CD14-positive monocyte (primary cell): Measurements from ENCODE around the gene RAB11B. TPM values are rescaled to one million over a fixed set of nuclear protein-coding genes. Genes with fewer than 3 reads are reported as not detected.
A peak's percentile ranks its signal among the peaks of the same experiment; 100 is the strongest.

Source experiments
- DNase-seq, 3 donors: peaks; one replicate each; pipeline ENCODE4 v3.0.0-alpha.2; 2011 to 2022
- H2AFZ ChIP-seq: 2 replicates; pipeline ENCODE4 v1.6.0; 2012; ENCODE audit warnings: mild to moderate bottlenecking, low read depth, low read length, inconsistent platforms; ENCODE audit not compliant: insufficient read depth, poor library complexity, severe bottlenecking
- H3K27ac ChIP-seq, 2 donors: 1 replicate in 1 of 2; 2 replicates in 1 of 2; pipeline ENCODE4 v1.5.1; 2012 to 2013; ENCODE audit warnings: low read length in 2 of 2, control low read depth in 1 of 2, inconsistent platforms in 1 of 2, low read depth in 1 of 2, mild to moderate bottlenecking in 1 of 2
- H3K27me3 ChIP-seq, 2 donors: one replicate each; pipeline versions ENCODE4 v1.6.0 to v1.6.1; 2011 to 2013; ENCODE audit warnings: low read length in 2 of 2; ENCODE audit not compliant: control insufficient read depth in 2 of 2, insufficient read depth in 2 of 2
- H3K36me3 ChIP-seq, 2 donors: replicated peaks in 1 of 2; 1 replicate in 1 of 2; 2 replicates in 1 of 2; pipeline versions ENCODE4 v1.5.1 to v1.6.1; 2012 to 2013; ENCODE audit warnings: low read length in 2 of 2, control low read depth in 1 of 2, inconsistent platforms in 1 of 2, mild to moderate bottlenecking in 1 of 2; ENCODE audit not compliant: insufficient read depth in 2 of 2, control insufficient read depth in 1 of 2
- H3K4me1 ChIP-seq, 2 donors: 1 replicate in 1 of 2; 2 replicates in 1 of 2; pipeline versions ENCODE4 v1.5.1 to v1.6.1; 2012 to 2013; ENCODE audit warnings: low read length in 2 of 2, control low read depth in 1 of 2, inconsistent platforms in 1 of 2, mild to moderate bottlenecking in 1 of 2, moderate library complexity in 1 of 2; ENCODE audit not compliant: insufficient read depth in 2 of 2, control insufficient read depth in 1 of 2
- H3K4me2 ChIP-seq: replicated peaks from 2 replicates; pipeline ENCODE3; 2012; ENCODE audit warnings: low read length, moderate library complexity, mild to moderate bottlenecking; ENCODE audit not compliant: poor library complexity, severe bottlenecking; ENCODE audit errors: extremely low read depth
- H3K4me3 ChIP-seq, 3 experiments: fragments of 200-600 bp in 1 of 3; sonication (generic) in 1 of 3; replicated peaks in 1 of 3; 1 replicate in 2 of 3; 2 replicates in 1 of 3; pipeline ENCODE4 v1.5.1; 2011 to 2013; ENCODE audit warnings: low read length in 3 of 3, mild to moderate bottlenecking in 3 of 3, control low read depth in 2 of 3, low read depth in 2 of 3, inconsistent platforms in 1 of 3, moderate library complexity in 1 of 3
- H3K79me2 ChIP-seq: 2 replicates; pipeline ENCODE4 v1.6.0; 2012; ENCODE audit warnings: mild to moderate bottlenecking, control low read depth, inconsistent platforms, low read length, moderate library complexity; ENCODE audit not compliant: insufficient read depth
- H3K9ac ChIP-seq: 2 replicates; pipeline ENCODE4 v1.6.0; 2017; ENCODE audit warnings: low read length, mild to moderate bottlenecking; ENCODE audit not compliant: insufficient read depth, poor library complexity, severe bottlenecking
- H3K9me3 ChIP-seq, 2 donors: replicated peaks in 1 of 2; 1 replicate in 1 of 2; 2 replicates in 1 of 2; pipeline versions ENCODE4 v1.5.1 to v1.6.1; 2012 to 2013; ENCODE audit warnings: low read length in 2 of 2, control low read depth in 1 of 2; ENCODE audit not compliant: control insufficient read depth in 1 of 2, insufficient read depth in 1 of 2
- H4K20me1 ChIP-seq: 2 replicates; pipeline ENCODE4 v1.6.0; 2012; ENCODE audit warnings: mild to moderate bottlenecking, low read length, control low read depth, moderate library complexity; ENCODE audit not compliant: insufficient read depth
- H3K27ac Mint-ChIP-seq, 7 donors: one replicate each; pipeline ENCODE4 v1.8.0; 2020; ENCODE audit warnings: mild to moderate bottlenecking in 7 of 7, mixed read lengths in 7 of 7, moderate library complexity in 6 of 7, inconsistent platforms in 2 of 7
- H3K27me3 Mint-ChIP-seq, 3 donors: one replicate each; pipeline ENCODE4 v1.8.0; 2021 to 2022; ENCODE audit warnings: low read depth in 3 of 3, mild to moderate bottlenecking in 3 of 3, mixed read lengths in 3 of 3, moderate library complexity in 3 of 3, inconsistent platforms in 1 of 3
- H3K36me3 Mint-ChIP-seq, 2 donors: one replicate each; pipeline ENCODE4 v1.8.0; 2020; ENCODE audit warnings: mixed read lengths in 2 of 2, inconsistent platforms in 1 of 2, mild to moderate bottlenecking in 1 of 2
- H3K4me1 Mint-ChIP-seq: one replicate; pipeline ENCODE4 v1.8.0; 2020; ENCODE audit warnings: mild to moderate bottlenecking, mixed read lengths
- H3K4me3 Mint-ChIP-seq, 2 donors: one replicate each; pipeline ENCODE4 v1.8.0; 2020; ENCODE audit warnings: mild to moderate bottlenecking in 2 of 2, mixed read lengths in 2 of 2, moderate library complexity in 1 of 2
- H3K9me3 Mint-ChIP-seq, 7 donors: one replicate each; pipeline ENCODE4 v1.8.0; 2020 to 2022; ENCODE audit warnings: mixed read lengths in 7 of 7, mild to moderate bottlenecking in 6 of 7, moderate library complexity in 6 of 7, inconsistent platforms in 2 of 7
- WGBS: methylation state at CpG from one replicate; pipeline ENCODE4 v1.1.5; 2013; ENCODE audit warnings: missing lambda C conversion rate; ENCODE audit not compliant: insufficient coverage; 5-methylcytosine and 5-hydroxymethylcytosine counted together
- intact Hi-C, 2 donors: fragments of 100-400 bp; cut with micrococcal nuclease; formaldehyde crosslinking; loops; one replicate each; pipeline versions ENCODE4 v1.15.0 to v1.15.1; 2023
- polyA plus RNA-seq, 3 donors: library from polyadenylated mRNA; depleted of rRNA in 1 of 3; unstranded in 2 of 3; stranded (reverse) in 1 of 3; fragments of 300-500 nt in 2 of 3; fragments of >200 nt in 1 of 3; fragmentation: Illumina TruSeq in 2 of 3; gene quantifications; 1 replicate in 2 of 3; 2 replicates in 1 of 3; pipeline ENCODE4 v1.2.3, GENCODE V29; 2012 to 2021
- TF ChIP-seq, protein P1 (sequence below): fragments of 200-600 bp; IDR thresholded peaks from one replicate; pipeline ENCODE4 v1.8.0; 2022; ENCODE audit warnings: antibody characterized with exemption, mild to moderate bottlenecking

The RAB11B gene
- polyA plus RNA-seq, 3 donors: 36.5 to 128 (median 45.4) TPM

DNA sequence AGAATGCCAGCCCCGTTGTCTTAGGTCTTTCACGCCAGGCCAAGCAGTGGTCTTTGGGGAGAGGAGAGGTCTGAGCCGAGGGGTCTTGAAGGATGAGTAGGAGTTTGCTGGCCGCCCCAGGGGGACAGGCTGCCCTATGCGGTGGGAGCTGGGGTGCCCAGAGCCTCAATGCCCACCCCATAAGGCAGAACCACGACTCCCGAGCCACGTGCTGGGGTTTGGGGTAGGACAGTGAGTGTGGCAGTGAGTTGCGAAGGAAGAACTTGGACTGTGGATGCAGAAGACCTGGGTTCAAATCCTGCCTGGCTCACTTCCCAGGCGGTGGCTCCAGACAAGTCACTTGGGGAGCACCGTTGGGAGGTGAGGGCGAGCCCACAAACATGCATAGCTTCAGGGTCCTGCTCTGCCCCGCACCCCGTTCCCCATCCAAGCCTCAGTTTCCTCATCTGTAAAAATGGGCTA lies 5.5 kb downstream of the RAB11B start:
- peaks cover 0 to 1% (median 0%) of the 10 kb centered on the region in 3 donors for H3K27me3 Mint-ChIP-seq
- intact Hi-C loops: loop anchor here (1.0 to 5.0 kb wide), 2 partner anchors 38 to 41 kb away; no protein-coding TSS in a partner anchor
- H3K27ac Mint-ChIP-seq: peak overlapping the region in 1 of 7 donors; percentile 46
- Histone ChIP-seq H3K4me2 (no peak overlapping the region), H4K20me1 (peaks cover 97% of the 10 kb centered on the region), H3K4me3 (no peak overlapping the region), H3K27me3 (no peaks in the 10 kb centered on the region), H3K9ac (no peak overlapping the region), H3K9me3 (no peaks in the 10 kb centered on the region), H3K79me2 (peaks cover 86% of the 10 kb centered on the region), H3K27ac (no peak overlapping the region), H2AFZ (no peak overlapping the region), H3K36me3 (peaks cover 9 to 23% of the 10 kb centered on the region in 2 donors), H3K4me1 (peaks cover 13 to 14% of the 10 kb centered on the region in 2 donors)
- no peaks in the 10 kb centered on the region for H3K9me3 Mint-ChIP-seq
- H3K4me3 Mint-ChIP-seq: no peak overlapping the region
- peaks cover 16% of the 10 kb centered on the region for H3K4me1 Mint-ChIP-seq
- DNase-seq: no peak
- TF ChIP-seq, protein P1, sequence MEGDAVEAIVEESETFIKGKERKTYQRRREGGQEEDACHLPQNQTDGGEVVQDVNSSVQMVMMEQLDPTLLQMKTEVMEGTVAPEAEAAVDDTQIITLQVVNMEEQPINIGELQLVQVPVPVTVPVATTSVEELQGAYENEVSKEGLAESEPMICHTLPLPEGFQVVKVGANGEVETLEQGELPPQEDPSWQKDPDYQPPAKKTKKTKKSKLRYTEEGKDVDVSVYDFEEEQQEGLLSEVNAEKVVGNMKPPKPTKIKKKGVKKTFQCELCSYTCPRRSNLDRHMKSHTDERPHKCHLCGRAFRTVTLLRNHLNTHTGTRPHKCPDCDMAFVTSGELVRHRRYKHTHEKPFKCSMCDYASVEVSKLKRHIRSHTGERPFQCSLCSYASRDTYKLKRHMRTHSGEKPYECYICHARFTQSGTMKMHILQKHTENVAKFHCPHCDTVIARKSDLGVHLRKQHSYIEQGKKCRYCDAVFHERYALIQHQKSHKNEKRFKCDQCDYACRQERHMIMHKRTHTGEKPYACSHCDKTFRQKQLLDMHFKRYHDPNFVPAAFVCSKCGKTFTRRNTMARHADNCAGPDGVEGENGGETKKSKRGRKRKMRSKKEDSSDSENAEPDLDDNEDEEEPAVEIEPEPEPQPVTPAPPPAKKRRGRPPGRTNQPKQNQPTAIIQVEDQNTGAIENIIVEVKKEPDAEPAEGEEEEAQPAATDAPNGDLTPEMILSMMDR: no peak
- H3K36me3 Mint-ChIP-seq: peaks cover 30 to 61% of the 10 kb centered on the region in 2 donors
- 96% methylated on average over 14 of the region's 14 CpGs for WGBS

DNA sequence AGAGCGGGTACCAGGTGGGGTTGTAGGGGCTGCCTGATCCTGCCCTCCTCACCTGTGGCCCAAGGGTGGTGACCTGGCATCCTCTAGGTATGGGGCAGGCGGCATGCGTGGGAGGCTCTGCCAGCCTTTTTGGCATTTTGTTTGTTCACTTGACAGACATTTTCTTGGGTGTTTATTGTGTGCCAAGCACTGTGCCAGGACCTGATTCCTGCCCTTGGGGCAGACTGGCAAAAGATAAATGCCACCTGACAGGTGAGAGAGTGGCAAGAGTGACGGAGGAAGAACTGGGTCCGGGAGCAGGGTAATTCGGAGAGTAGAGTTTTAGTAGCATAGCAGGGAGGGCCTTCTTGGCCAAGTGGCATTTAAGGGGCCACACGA lies 6.0 kb downstream of the RAB11B start:
- peaks cover 9 to 24% of the 10 kb centered on the region in 2 donors for H3K36me3 ChIP-seq

More for the DNA sequence above, 6.0 kb downstream of the RAB11B start:
- H2AFZ ChIP-seq: no peak overlapping the region
- no peak overlapping the region for H3K27ac ChIP-seq
- intact Hi-C loops: loop anchor here (1.0 to 5.0 kb wide), 2 partner anchors 39 to 42 kb away; no protein-coding TSS in a partner anchor
- DNase-seq: no peak
- H3K9me3 ChIP-seq: no peaks in the 10 kb centered on the region
- H3K79me2 ChIP-seq: peaks cover 82% of the 10 kb centered on the region
- Mint-ChIP-seq H3K4me1 (peaks cover 11% of the 10 kb centered on the region), H3K27ac (peak overlapping the region in 3 of 7 donors; percentile 19 to 50 (median 44)), H3K4me3 (no peak overlapping the region), H3K36me3 (peaks cover 30 to 62% of the 10 kb centered on the region in 2 donors), H3K9me3 (no peaks in the 10 kb centered on the region), H3K27me3 (peaks cover 0 to 1% (median 0%) of the 10 kb centered on the region in 3 donors)
- TF ChIP-seq, protein P1: no peak
- no peaks in the 10 kb centered on the region for H3K27me3 ChIP-seq
- peaks cover 92% of the 10 kb centered on the region for H4K20me1 ChIP-seq
- 94% methylated on average over 7 of the region's 7 CpGs for WGBS
- H3K9ac ChIP-seq: no peak overlapping the region
- H3K4me2 ChIP-seq: no peak overlapping the region
- H3K4me1 ChIP-seq: peaks cover 9% of the 10 kb centered on the region in 2 donors
- no peak overlapping the region for H3K4me3 ChIP-seq
